Fibroblast of pulmonary artery (primary cell): Measurements from ENCODE around the gene LCN2.

Experiments
- DNase-seq: peaks from one replicate; pipeline ENCODE4 v3.0.0-alpha.2; 2010; ENCODE audit warnings: low read depth
- H3K4me3 ChIP-seq: replicated peaks from 2 replicates; pipeline ENCODE4 v1.5.1; 2011; ENCODE audit warnings: low read depth, mild to moderate bottlenecking, control low read depth, low read length, moderate library complexity
- CTCF ChIP-seq: IDR thresholded peaks from 2 replicates; pipeline ENCODE4 v1.5.1; 2011; ENCODE audit warnings: mild to moderate bottlenecking, control low read depth, low read length, inconsistent platforms; ENCODE audit errors: missing control alignments

LCN2 gene

GRCh38 chr9:128187361-128187760 lies 38.1 kb downstream of the LCN2 start:
- no peak for DNase-seq
- no peak for TF ChIP-seq CTCF
- H3K4me3 ChIP-seq: no peak overlapping the region

- no peak overlapping the region for H3K4me3 ChIP-seq
- DNase-seq: no peak
- no peak for TF ChIP-seq CTCF
Measured at GRCh38 chr9:128188209-128188608, 39.0 kb downstream of the LCN2 start.

- TF ChIP-seq CTCF: no peak
- peak overlapping the region; percentile 82 for H3K4me3 ChIP-seq
Measured at GRCh38 chr9:128190013-128190412, 40.8 kb downstream of the LCN2 start.

GRCh38 chr9:128190516-128191405 lies 41.5 kb downstream of the LCN2 start:
- no peak for DNase-seq
- peak overlapping the region; percentile 82 for H3K4me3 ChIP-seq
- TF ChIP-seq CTCF: no peak

More at GRCh38 chr9:128190013-128190412, 40.8 kb downstream of the LCN2 start:
- no peak for DNase-seq

GRCh38 chr9:128191406-128192046 lies 42.3 kb downstream of the LCN2 start, which contains the start of gene CIZ1:
CIZ1 (minus strand) TSS chr9:128191572; CDS start chr9:128190857, 715 bp downstream.
- peak within 1 kb of the TSS; percentile 82 for H3K4me3 ChIP-seq
- peak; percentile 24 for TF ChIP-seq CTCF
- peak; percentile 80 for DNase-seq

GRCh38 chr9:128192601-128193371 lies 43.5 kb downstream of the LCN2 start:
- no peak for TF ChIP-seq CTCF
- peak; percentile 88 for DNase-seq
- peak overlapping the region; percentile 82 for H3K4me3 ChIP-seq
